GM18868 (cell line): ENCODE results near the gene NR0B2.

Source experiments
- ATAC-seq: cut with Tn5 transposase; IDR thresholded peaks from one replicate; pipeline ENCODE4 v1.9.1; 2021; ENCODE audit warnings: mild to moderate bottlenecking, moderate library complexity; ENCODE audit not compliant: unreplicated experiment

The NR0B2 gene

DNA sequence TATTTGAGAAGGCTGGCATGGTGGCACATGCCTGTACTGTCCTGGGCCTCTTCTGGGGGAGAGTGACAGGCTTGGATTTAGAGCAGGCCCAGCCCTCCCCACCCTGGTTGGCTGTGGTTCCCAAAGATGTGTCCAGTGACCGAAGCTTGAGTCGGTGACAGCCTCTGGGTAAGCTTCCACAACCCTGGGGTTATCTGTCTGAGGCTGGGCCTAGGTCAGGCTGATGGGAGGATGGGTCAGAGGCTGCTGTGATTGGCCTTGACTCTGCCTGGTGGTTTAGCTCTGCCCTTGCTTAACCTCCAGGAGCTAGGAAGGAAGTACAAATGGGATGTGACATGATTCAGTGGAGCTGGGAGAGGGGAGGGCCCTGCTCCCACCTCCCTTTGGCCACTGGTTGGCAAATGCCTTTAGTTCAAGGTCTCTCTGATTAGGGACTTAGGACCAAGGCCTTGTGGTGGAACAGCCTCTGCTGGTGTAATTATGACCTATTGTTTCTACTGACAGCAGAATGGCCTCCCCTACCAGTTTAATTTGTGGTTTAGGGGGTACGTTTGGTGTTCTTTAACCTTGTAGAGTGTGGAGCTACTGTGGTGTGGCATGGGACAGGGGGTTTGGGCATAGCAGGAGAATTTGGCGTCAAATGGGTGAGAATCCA lies 24.4 kb upstream of the NR0B2 start:
- ATAC-seq = no peak

DNA sequence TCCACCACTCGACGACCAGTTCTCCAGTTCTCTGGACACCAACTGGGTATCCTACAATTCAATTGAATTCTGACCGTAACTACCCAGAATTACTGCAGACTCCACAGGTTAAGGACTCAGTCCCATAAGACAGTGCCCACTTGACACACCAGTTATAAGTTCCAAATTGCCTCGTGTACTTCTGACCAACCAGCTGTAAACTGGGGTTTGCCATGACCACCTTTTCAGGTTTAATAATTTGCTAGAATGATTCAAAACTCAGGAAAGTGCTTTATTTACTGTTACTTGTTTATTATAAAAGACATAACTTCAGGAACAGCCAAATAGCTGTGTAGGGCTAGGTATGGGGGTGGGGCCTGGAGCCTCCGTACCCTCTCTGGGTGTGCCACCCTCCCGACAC lies 23.0 kb upstream of the NR0B2 start:
- ATAC-seq = no peak

DNA sequence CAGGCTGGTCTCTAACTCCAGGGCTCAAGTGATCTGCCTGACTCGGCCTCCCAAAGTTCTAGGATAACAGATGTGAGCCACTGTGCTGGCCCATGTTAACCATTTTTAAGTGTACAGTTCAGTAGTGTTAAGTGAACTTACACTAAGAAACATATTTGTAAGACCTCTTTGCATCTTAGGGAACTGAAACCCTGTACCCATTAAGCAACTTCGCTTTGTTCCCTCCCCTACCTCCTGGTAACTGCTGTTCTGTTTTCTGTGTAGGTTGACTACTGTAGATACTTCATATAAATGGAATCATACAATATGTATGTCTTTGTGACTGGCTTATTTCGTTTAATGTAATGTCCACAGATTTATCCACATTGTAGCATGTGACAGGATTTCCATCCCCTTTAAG lies 18.8 kb upstream of the NR0B2 start:
- no peak for ATAC-seq

DNA sequence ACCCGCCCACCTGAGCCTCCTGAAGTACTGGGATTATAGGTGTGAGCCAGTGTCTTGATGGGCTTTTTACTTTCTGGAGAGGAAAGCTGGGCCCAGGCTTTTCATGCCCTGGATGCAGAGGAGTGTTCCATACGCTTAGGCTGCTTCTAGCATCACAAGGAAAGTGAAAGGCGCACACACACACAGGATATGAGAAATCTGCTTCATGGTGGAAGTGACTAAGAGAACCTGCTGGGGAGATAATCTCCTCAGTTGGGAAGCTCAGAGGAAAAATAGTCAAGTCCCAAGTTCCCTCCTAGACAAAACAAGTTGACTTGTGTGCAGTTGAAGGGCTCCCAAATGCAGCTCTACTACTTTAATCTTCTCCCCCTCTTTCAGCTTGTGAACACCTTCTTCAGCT lies 9.9 kb upstream of the NR0B2 start:
- ATAC-seq = no peak

DNA sequence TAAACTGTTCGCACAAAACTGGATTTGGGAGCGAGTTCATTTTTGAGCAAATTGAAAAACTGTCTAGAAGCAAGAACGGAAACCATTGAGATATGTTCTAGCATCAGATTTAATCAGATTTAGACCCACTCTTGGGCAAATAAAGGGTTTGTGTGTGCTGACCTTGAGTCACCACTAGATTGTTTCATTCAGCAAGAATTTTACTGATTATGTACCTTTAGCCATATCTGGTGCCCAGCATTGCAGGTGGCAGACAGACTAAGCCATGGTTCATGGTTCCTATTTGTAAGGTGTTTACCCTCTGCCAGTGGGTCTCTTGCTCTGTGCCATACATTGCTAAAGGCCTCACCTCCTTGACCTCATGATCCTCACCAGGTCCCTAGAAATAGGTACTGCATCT lies 9.1 kb upstream of the NR0B2 start:
- ATAC-seq = no peak

DNA sequence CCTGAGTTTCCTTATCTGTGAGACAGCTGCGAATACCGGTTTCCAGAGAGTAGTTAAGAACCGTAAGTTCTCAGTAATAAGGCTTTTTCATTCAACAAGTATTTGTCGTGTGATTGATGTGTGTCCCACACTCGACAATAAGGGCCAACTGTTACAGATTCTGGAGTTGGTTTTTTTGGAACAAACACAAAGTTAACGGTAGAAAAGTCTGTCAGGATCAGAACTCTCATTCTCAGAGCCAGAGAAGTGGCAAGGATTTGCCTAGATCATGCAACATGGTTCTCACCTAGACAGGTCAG lies 8.6 kb upstream of the NR0B2 start:
- no peak for ATAC-seq

DNA sequence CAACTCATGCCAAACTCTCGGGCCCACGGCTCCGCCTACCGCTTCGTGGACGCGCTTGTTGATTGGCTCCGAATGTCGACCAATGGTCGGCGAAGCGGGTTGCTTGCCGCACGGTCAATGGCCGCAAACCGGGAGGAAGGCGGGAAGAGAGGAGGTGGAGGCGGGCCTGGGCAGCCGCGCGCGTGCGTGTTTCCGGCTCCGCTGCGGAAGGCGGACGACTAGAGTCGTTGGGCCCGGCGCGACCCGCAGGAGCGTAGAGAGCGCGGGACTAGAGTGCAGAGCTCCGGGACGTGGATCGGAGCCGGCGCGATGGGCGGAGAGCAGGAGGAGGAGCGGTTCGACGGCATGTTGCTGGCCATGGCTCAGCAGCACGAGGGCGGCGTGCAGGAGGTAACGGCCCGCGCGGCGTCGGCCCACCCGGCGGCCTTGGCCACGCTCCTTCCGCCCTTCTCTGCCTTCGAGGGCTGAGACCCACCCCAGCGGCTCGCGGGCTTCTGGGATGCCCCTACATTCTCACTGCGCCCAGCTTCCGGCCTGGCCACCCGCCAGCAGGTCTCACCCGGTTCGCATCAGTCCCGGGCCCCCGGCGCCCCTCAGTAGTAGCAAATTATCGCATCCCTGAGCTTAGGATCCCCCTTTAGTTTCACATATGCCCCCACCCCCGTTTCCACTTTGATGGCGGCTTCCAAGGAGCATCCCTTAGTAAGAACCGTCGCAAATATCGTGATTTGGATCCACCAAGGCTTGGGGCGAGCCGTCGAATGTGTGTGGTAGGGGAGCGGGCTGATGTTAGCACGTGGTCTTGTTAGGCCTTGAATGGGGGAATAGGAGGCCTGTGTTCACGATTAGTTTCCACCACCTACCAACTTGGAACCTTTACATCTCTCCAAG lies 8.0 kb upstream of the NR0B2 start, which contains the start of gene NUDC:
TSS of gene NUDC (plus strand) at position 204 of the 891 bp plus-strand sequence. CDS start at position 310, 106 bp downstream.
- ATAC-seq = peak; percentile 97

DNA sequence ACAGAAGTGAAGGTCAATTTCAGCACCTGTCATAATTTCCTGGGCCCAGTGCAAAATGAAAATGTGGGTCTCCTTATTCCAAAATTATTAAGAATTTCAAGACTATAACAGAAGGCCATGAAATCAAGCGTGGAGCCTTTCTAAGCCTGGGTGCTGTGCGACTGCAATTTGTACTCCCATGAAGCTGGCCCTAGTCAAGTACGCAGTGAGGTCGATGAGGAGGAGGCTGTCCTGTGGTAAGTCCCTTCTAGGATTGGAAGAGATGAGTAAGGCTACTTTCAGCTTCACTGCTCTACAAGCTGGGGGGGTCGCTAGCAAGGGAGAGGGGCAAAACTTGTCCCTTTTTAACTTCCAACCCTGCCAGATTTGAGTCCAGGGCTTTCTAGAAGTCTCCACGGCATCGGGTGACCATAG lies 7.4 kb upstream of the NR0B2 start:
- ATAC-seq = peak; percentile 24

DNA sequence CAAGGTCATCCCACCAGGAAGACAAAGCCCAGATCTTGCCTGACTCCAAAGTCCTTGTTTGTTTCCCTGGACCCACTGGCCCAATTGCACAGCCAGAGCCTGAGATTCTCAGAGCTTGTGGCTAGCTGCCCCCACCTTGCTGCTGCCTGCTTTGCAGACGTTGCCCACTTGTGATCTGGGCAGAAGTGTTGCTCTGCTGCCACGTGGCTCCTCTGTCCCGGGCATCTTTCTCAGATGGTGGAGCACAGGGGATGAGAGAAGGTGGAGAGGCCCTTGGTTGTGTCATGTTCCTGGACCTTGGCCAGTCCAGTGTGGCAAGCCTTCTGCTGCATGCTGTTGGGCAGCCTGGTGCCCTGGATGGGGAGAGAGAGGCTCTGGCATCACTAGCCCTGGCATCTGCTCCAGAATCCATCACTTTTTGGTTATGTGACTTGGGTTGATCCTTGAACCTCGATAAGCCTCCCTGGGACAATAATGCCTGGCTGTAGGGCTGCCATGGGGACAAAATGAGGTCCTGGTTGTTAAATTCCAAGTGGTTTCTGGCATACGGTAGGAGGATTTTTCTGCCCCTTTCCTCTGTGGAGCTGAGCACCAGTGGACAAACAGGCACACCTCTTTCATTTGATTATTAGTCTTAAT lies 1.5 kb upstream of the NR0B2 start:
- ATAC-seq = no peak

DNA sequence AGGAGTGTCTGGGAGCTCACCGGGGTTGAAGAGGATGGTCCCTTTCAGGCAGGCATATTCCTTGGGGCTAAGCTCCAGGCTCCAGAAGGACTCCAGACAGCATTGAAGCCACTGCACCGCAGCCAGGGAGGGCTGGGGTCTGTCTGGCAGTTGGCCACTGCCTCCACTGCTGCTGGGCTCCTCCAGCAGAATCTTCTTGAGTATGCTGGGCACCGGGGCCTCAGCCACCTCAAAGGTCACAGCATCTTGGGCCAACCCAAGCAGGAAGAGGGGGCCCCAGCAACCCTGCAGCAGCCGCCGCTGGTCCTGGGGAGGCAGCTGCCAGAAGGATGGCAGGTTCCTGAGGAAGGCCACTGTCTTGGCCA lies 404 bp downstream of the NR0B2 start:
- ATAC-seq = no peak

DNA sequence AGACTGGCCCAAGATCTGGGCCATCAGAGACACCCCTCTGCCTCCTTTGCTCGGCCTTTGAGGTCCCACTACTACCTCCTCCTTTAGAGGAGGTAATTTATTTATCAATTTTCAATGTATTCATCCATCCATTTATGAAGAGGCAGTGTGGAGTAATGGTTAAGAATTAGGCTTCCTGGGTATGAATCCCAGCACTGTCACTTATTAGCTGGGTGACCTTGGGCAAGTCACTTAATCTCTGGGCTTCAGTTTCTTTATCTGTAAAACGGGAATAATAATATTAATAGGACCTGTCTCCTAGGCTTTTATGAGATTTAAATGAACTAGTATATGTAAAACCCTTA lies 1.7 kb downstream of the NR0B2 start:
- ATAC-seq = no peak

DNA sequence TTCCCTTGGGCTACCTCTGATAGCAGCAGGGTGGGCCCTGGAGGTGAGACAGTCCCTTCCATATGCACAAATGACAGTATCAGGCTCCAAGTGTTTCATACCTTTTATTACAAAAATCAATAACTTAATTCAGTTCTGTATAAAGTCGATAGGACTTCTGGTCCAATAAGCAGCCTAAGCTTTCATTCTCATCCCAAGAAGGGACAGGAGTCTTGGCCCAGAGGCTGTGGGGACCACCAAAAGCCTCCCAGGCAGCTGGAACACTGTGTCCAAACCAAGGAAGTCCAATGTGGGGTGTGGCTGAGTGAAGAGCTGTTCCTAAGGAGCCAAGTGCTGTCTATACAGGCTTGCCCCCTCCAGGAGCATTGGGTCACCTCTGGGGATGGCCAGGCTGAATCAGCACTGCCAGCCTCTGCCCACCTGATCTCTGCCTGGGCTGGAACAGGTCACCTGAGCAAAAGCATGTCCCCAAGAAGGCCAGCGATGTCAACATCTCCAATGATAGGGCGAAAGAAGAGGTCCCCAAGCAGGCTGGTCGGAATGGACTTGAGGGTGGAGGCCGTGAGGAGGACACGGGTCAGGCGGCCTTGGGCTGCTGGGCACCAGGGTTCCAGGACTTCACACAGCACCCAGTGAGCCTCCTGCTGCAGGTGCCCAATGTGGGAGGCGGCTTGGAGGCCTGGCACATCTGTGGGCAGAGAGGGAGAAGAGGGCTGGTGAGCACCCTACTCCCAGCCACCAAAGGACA lies 2.2 kb downstream of the NR0B2 start:
- ATAC-seq = no peak

DNA sequence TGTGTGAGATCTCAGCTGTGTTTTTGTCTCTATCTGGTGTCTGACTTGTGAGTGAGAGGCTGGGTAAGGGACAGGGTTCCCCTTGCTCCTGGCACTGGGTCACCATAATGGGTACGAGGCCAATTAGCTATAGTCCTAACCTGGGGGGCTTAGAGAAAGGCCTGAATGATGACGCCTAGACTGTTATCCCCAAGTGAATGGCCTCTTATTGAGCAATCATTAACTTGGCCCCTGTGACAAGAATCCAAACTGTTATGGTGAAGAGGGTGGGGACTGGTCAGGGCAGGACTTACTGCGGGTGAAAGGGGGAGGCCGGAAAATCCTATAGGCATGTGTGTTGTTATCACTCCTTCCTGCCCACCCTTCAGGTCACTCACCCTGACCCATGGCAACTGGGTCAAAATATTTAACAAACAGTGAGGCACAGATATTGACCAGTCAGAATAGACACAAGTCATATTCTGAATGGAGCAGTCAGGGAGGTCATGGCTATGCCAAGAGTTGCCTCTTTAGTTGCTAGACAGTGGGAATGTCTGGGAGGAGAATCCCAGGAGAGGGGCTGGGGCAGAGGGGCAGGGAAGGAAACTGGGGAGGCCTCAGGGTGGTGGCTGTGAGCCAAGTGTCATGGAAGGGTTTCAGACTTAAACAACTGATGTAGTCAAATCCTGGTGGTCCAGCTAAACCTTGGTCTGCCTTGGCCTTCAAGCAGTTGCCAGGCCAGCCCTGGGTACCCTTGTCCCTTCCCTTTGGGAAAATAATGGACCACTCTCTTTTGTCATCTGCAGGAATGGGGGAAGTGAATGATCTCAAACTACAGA lies 3.2 kb downstream of the NR0B2 start:
- no peak for ATAC-seq

DNA sequence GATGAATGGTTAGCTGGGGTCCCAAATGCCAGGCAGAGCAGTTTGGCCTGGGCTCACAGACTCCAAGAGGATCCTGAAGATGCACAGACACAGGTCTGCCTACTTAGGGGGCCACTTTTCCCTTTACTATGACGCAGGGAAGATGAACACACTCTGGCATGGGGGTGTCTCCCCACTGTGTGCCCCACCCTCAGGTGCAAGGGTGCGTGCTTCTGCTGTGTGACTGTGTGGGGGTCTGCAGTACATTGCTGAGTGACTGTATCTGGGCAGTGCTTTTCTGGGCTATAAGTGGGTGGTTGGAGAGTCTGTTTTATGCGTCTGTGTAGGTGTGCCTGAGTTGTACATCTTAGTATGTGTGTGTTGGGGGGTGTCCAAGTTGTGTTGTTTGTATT lies 3.8 kb downstream of the NR0B2 start:
- no peak for ATAC-seq

DNA sequence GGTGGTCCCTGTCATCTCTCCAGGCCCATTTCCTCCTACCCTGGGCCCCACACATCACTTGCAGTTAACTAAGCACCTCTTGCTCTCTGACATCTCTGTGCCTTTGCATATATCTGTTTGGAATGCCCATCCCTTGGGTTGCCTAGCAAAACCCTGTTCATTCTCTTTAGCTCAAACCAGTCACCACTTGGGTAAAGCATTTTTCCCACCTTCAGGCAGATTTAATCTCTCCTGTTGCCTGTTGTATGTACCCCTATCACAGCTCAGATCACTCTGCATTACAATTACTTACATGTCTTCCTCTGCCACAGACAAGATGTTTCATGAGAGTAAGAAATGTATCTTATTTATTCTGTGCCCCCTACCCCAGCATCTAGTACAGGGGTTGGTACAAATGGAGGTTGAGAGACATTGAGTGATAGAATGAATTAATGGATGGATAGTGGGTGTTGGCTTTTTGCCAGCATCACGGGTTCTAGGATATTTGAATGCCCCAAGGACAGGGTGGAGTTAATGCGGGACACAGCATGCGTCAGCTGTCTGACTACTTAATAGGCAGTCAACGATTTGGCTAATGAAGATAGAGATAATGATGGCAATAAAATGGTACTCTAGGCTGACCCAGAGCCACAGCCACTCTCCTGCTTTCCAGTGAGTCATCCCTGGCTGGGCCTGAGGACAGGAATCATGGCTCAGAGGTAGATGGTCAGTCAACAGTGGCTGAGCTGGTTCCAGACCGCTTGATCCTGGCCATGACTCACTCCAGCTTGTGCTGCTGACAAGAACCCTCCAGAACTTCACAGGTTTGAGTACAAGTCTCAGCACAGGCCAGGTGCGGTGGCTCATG lies 6.5 kb downstream of the NR0B2 start:
- no peak for ATAC-seq

DNA sequence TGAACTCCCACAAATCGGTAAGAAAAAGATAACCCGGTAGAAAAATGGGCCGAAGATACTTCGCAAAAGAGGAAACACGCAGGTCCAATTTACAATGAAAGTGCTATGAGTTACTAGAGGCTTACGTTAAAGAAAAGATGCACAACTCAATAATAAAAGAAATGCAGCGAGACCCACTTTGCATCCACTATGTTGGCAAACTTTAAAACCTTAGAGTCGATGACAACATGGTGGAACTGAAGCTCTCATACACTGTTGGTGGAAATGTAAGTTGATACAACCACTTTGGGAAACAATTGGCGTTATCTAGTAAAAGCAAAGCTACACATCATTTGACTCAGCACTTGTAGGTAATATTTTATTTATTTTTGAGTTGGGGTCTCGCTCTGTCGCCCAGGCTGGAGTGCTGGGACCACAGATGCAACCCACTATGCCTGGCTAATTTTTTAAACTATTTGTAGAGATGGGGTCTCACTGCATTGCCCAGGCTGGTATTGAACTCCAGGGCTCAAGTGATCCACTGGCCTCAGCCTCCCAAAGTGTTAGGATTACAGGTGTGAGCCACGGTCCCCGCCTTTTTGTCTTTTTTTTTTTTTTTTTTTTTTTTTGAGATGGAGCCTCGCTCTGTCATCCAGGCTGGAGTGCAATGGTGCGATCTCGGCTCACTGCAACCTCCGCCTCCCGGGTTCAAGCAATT lies 12.8 kb downstream of the NR0B2 start:
- ATAC-seq = no peak

DNA sequence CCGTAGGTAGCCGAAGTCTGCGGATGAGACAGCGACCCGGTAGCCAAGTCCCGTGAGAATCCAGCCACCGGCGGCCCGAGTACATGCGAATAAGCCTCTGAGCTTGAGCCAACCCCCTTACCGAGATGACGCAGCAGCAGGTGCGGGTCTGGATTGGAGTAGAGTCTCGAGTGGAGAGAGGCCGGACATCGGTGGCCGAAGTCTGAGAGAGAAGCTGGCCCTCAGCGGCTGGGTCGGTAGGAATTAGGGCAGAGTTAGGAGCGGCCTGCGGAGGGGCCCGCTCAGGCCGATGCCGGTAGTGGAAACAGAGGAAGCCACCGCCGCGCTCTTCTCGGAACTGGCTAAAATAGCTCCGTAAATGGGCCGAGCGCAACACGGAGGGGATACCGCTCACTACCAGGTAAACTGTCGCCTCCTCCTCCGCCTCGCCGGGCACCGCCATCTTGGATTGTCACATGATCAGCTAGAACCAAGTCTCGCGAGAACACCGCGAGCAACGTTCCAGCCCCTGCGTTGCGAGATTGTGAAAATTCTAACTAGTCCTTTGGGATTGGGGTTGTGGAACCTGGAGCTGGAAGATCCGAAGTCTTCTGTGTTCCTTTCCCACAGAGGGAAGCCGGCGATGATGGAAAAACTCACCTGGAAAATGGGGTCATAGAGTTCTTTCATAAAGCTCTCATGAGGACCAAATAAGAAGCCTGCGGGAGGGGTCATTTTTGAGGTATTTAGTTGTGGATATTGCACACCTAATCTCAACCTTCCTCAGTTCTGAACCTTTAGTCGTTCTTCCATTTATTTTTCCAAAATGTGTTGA lies 13.6 kb downstream of the NR0B2 start, which contains the start of gene GPATCH3:
TSS of gene GPATCH3 (minus strand) at position 467 of the 814 bp plus-strand sequence. CDS start at position 442, 25 bp downstream.
- peak; percentile 63 for ATAC-seq

DNA sequence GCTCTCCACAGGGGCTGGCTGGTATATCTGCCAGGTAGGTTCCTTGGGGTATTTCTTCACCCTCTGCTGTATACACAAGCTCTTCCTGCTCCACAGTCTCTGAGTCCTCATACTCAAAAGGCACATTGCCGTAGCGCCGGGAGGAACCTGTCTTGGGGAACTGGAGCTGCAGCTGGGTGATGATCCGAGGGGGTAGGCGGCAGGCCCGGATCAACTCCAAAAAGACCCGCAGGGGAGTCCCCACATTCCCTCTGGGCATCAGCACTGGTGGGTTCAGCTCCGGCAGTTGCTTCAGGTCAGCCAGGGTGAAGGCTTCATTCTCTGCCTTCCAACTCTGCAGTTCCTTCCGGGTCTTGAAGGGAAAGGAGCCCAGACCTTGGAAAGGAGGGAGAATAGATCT lies 16.4 kb downstream of the NR0B2 start:
- ATAC-seq = no peak
